Right renal cortex interstitium (tissue), 3 donors: ENCODE data around the gene GRIPAP1. TPM values are rescaled to one million over a fixed set of nuclear protein-coding genes. Genes with fewer than 3 reads are reported as not detected.

ENCODE experiments used
- DNase-seq, 3 donors: peaks; one replicate each; pipeline ENCODE4 v3.0.0-alpha.2; 2013; ENCODE audit warnings: low read depth in 3 of 3, low spot score in 2 of 3
- polyA plus RNA-seq, 3 donors: library from polyadenylated mRNA; unstranded; fragments of 120-200 nt; gene quantifications; one replicate each; pipeline ENCODE4 v1.2.1, GENCODE V29; 2013; ENCODE audit not compliant: insufficient read length in 3 of 3

GRIPAP1 gene
- polyA plus RNA-seq, 3 donors = 40.6 to 50.6 (median 45.8) TPM

DNA sequence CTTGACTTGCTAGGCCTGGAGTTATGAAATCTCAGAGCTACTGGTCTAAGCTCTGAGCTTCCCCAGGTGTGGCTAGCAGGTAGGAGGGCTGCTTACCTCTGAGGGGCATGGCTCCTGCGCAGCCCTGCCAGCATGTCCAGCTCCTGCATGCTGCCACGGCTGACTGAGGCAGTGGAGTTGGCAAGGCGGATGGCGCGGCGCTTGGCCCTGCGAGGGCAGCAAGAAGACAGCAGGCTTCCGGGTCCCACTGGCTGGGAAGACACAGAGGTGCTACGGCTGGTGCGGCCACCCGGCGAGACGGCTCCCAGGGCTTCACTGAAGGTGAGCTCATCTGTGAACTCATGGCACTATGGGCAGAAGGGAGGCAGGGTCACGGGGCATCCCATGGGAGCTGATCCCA, 36.1 kb downstream of the GRIPAP1 start:
- DNase-seq = no peak

DNA sequence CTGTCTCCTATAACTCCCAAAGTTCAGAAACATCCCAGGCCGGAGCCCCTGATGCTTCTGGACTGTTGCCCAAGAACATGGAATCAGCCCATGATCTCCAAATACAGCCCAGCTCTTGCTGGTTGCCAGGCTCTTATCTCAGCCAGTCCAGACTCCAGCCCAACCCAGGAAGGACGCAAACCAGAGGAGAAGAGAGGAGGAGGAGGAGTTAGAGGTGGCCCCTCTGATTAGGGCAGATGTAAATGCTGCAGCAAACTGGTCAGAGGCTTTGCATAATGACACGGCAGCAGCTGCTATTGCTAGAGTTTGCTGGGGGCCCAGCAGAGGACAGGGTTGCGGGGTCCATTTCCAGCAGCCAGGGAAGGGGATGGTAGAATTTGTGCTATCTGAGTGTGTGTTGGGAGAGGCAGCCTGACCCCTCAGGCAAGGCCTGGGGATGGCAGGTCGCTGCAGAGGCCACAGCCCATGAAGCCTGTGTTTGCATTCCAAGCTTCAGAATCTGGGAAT, 40.4 kb downstream of the GRIPAP1 start:
- DNase-seq = no peak

DNA sequence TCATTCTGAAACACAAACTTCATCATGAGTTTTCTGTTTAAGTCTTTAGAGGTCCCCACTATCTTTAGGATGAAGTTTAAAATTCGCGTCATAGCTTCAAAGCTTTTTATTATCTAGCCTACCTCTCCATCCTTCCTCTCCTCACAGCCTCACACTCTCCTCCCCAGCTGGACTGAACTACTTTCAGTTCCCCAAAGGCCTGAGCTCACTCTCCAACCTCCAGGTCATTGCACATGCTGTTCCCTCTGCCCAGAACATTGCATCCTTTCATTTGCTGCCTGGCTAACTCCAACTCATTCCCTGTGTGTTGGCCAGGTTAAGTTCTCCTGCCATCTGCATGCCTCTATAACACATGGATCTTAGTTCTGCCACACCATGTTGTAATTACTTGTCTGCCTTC, 41.8 kb downstream of the GRIPAP1 start:
- no peak for DNase-seq

DNA sequence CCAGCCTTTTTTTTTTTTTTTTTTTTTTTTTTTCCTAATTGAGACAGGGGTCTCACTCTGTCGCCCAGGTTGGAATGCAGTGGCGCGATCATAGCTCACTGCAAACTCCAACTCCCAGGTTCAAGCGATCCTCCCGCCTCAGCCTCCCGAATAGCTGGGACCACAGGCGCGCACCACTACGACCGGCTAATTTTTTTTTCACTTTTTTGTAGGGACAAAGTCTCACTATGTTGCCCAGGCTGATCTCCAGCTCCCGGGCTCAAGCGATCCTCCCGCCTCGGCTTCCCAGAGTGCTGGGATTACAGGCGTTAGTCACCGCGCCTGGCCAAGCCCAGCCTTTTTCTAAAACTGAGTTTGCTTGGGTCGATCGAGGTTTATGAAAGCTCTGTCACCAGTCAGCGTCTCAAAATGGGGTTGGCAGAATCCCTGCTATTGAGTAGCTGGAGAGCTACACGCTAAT, 43.4 kb downstream of the GRIPAP1 start:
- no peak for DNase-seq

DNA sequence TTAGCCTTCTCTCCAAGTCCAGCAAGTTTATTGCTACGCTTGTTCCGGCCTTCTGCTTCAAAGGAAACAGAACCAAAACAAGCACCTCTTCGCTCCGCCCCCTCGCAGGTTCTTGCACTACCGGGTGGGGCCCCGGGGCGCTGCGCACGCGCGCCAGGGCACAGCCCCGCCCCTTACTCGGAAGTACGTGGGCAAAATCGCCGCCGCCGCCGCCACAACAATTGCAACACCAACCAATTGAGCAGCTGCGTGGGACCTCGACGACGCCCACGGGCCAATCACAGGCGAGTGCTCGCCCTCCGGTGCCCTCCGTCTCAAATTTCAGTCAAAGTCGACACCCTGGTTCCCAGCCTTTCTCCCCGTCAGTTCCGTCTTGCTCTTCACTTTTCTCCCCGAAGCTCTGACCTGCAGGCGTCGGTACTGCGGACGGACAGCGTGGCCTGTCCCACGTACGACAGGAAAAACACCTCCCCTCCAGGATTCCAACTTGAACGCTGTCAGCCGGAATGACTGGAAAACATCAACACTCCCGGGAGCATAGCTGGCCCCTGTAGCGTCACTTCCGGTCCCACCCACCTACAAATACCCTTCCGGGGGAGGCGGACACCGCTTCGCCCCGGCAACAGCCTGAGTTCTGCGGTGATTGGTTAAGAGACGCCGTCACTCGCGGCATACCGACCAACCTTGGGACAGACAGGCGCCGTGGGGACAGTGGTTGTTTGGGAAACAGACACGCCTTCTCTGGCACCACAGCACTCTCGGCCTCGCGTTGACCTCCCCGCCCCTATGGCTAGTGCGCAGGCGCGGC, 44.0 kb downstream of the GRIPAP1 start:
- DNase-seq = peak; percentile 86 to 93 (median 92)

DNA sequence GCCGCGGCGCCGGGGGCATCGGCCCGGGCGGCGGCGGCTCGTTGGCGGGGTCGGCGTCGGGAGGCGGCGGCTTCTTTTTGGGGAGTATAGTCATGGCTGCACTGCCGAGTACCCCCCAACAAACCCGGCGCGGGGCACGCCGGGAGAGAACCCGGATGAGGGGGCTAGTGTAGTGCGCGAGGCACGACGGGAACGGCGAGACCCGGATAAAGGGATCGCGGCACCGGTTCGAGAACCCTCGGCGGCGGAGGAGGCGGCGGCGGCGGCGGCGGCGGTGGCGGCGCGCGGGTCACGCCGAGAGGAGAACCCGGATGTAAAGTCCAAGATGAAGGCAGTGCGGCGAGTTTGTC, 44.6 kb downstream of the GRIPAP1 start, which contains the start of gene OTUD5:
Gene OTUD5, minus strand, starts transcription at position 131 of the 350 bp plus-strand sequence. Its CDS starts 37 bp downstream, at position 94.
- no peak for DNase-seq

DNA sequence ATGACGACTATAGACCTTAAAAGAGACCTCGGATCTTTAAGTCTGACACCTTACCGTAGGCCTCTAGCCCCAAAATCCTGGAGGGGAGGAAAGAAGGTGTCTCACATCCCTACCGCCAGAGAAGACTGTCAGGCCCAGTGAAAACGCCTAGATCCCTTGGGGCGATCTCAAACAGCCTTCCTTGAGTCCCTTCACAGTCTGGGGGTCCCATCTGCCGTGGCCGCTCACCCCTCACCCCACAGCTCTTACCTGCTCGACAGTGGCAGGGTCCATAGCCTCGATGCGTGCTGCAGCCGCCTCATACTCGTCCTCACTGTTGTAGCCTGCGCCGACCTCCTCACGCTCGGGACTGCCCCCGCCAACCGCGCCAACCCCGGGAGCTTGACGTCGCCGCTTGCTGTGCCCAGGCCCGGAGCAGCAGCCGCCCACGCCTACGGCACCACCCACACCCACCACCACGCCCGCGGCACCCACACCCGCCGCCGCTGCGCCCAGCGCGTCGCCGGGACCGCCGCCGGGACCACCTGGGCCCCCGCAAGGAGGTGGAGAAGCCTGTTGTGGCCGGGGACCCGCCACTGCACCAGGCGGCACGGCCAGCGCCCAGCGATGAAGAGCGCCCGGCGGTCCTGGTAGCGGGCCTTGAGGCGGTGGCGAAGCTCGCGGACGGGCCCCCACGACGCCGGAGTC, 45.2 kb downstream of the GRIPAP1 start:
- no peak for DNase-seq

DNA sequence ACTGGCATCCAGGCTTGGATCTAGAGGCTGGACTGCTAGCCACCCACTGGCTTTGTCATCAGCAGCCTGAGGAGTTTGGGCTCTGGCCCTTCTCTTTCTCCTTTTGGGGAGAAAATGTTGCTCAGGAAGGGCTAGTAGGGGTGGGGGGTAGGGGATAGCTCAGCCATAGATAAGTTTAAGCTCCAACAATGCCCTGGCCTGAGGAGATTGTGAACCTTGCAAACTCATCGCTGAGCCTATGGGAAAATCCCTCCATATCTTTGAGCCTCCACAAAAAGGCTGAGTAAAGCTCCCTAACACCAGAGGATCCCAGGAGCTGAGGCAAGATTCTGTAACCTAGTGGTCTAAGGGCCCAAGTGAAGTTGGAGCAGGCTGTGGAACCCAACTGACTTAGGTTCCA, 53.5 kb downstream of the GRIPAP1 start:
- no peak for DNase-seq

DNA sequence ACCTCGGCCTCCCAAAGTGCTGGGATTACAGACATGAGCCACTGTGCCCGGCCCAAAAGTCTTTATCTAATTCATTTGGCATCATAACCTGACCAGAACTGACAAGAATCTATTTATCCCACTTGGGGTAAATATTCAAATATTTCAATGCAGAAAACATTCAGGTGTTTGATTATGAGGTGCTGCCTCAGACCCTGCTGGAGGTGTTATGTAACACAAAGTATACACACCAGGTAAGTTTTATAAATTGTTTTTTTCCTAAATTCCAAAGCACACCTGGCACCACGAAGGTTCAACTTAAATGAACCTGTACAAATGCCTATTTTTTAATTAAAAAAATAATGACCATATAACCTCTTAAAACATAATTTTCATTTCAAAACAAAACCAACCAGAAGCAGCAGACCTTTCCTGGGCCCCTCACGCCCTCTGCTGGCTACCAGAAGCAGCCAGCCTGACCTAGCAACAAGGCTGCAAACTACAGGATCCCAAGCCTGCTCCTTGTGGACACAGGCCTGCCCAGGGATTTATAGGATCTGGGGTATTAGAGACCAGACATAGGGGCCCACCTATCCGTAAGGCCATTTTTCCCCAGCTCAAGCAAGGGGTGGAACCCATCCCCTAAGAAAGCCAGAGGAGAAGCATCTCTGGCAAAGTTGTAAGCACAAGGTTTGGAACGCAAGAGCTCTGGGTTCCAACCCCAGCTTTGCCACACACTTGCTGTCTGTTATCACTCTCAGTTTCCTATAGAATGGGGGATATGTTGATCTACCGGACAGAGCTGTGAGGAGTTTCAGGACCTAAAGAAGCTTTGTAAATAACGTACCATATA, 56.3 kb downstream of the GRIPAP1 start:
- peak in 1 of 3 donors; percentile 8 for DNase-seq

DNA sequence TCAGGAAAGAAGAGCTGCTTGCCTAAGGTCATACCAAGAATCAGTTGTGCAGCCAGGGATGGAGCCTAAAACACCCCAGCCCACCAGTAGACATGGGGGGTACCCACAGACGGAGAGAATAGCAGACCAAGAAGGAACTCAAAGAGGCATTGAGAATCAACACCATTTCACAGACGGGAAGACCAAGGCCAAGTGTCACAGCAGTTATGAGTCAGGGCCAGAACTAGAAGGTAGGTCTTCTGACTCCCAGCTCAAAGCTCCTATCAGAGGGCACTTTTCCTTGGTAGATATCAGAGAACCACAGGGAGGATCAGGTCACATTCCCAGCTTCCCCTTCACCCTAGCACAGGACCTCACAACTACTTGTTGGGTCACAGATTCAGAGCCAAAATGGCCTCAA, 59.2 kb downstream of the GRIPAP1 start:
- DNase-seq = no peak

DNA sequence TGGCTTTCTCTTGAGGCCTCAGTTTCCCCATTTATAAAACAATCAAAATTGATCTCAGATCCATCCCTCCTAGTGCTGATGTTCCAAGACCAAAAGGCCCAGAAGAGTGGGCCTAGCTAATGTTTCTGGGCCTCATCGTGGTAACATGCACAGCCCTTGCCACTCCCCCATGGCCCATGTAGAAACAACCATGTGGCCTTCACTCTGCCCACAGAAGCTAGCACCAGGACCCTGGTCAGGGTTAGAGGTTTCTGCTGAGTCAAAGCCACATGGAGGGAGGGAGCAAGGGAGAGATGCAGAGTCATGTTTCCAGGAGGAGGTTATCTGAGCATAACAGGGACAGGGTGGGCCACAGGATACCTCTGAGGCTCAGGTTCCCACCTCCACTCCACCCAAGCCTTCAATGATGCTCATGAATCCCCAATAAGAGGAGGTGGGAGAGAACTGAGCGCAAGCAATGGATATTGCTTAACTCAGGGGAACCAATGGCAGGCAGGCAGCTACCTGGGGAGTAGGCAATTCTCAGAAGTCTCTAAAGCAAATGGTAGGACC, 61.6 kb downstream of the GRIPAP1 start:
- no peak for DNase-seq

DNA sequence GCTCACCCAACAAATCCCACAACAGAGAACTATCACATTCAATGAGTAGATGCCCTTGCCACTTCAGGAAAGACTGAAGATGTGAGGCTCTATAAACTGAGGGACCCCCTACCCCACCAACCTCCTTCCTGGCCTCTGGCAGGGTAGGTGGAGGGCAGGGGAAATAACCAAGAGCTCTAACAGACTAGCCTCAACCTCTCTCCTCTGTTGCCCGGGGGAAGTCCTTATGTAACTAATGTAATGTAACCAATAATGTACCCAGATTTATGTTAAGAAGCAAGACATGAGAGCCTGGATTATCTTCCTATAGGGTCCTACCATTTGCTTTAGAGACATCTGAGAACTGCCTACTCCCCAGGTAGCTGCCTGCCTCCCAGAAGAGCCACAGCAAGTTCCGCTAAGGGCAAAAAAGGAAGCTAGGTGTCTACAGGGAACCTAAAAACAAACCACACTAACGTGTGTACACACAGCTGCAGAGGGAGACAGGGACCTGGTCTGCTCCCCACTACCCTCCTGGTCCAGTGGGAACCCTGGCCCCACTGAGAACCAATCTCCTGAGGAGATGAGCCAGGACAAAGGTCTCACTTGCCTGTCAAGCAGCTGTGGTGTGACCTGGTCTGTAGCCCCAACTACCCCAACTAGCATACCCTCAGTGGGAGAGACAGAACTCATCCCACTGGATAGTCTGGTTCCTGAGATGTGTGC, 62.4 kb downstream of the GRIPAP1 start:
- DNase-seq = no peak

DNA sequence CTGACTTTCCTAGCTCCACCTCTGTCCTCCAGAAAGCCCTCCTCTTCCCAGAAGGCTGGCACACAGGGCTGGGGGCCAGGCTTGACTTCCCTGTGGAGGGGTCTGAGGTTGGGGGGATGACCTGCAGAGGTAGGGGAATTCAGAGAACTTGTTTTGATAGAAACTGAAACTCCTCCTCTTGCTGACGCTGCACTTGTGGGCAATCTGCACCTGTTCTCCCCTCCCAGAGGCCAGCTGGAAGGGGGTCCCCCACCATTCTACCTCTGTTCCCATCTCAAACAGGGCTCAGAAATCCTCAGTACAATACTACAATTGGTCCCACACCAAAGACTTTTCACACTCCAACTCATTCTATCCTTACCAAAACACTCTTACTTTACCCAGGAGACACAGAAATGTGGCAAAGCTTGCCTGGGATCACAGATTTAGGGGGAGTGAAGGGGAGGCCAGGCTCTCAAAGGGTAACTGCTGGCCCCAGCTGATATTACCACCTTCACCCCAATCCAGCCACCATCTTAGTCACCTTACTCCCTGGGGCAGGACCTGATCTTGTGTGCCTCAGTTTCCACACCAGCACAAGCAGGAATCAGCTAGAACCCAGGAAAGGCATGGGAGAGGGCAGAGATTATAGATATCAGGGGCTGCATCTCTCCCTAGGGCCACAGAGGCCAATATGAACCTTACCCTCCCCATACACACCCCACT, 63.2 kb downstream of the GRIPAP1 start:
- no peak for DNase-seq

DNA sequence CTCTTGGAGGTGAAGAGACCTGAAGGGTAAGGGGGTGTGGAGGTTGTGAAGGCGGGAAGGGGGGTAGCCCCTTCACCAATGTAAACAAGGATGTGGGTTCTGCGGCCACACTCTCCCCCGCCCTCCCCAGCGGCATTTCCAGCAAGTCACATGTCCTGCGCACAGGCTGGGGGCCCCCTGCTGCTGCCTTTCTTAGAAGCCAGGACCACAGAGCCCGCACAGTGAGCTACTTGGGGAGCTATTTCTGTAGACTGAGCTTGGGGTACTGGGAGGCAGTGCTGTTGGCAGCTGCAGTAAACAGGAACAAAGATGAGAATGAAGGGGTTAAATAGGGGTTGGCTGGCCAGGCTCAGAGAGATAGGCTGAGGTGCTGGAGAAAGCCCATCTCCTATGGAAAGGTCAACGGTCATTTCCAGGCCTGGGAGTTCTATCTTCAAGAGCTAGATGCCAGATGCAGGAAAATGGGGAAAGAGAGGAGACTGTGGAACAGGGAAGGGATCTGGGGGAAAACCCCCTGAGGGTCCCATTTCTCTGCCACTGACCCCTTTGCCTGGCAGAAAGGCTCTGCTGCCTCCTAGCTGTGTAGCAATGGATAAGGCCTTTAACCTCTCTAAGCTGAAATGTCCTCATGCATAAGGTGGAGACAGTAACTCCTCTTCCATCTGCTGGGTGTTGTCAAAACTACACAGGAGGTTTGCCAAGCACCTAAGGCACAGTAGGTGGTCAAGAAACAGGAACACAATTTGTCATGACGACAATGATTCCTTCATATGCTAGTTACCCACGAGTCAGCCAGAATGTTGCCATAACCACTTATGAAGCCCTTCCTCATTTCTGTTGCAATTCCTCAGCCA, 64.8 kb downstream of the GRIPAP1 start:
- no peak for DNase-seq

DNA sequence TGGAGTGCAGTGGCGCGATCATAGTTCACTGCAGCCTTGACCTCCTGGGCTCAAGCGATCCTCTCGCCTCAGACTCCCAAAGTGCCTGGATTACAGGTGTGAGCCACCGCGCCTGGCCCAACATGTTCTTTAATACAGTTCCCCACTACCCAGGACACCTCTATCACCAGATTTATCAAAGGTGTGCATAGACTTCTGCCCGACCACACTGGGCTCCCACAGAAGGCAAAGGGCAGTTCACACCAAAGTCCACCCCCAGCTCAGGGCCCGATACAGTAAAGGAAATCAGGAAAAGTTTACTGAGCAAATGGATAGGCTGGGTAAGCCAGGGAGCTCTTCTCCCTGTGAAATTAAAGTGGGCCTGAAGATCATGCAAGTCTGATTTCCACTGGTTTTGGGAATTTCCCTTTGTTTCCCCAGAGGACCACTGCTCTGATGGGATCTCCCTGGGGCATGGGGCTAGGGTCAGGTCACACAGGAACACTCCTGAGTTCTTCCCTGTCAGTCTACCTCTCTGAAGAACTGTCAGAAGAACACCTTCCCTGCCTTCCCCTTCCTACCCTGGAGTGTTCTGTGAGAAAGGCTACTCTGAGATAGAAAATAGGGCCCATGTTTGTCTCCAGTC, 65.5 kb downstream of the GRIPAP1 start:
- no peak for DNase-seq

DNA sequence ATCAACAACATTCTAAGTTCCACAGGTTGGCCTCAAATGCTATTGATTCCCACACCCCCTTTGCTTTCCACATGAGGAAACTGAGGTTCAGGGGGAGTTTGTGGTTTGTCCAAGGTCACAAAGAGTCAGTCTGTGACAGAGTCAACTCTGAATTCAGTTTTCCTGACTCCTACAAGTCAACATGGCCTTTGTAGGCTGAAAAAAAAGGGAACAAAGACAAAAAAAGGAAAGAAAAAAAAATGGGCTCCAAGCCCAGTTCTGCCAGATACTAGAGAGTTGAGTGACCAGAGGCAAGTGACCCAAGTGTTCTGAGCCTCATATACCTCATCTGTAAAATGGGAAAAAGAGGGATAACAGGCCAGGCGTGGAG, 66.8 kb downstream of the GRIPAP1 start:
- DNase-seq = no peak

DNA sequence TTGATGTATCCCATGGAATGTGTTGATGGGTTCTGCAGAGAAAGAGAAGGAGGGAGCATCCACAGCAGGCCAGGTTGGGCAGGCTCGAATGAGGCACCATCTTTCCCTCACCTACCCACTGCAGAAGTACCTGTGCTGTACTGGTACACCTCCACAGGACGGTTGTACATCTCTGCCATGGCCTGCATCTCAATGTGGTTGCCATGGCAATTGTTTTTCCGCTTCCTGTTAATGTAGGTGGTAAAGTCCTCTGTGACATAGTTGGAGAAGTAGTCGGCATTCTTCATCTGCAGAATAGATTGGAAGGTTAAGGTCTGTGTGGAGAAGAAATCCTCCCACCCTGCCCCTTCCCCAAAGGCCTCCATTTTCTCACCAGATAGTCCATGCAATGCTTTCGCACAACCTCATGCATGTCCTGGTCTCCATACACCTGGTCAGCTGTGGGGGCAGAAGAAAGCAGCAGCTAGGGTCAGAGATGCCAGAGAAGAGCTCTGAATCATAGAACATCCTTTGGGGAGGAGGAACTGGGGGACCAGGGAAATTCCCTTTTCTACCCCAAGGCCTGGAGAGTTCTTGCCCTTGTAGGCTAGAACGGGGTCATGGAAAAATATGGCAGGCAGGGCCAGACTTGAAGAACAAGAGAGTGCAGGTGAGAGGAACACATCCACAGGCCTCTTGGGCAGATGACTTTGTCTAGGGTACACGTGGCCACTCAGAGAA, 67.3 kb downstream of the GRIPAP1 start:
- no peak for DNase-seq

DNA sequence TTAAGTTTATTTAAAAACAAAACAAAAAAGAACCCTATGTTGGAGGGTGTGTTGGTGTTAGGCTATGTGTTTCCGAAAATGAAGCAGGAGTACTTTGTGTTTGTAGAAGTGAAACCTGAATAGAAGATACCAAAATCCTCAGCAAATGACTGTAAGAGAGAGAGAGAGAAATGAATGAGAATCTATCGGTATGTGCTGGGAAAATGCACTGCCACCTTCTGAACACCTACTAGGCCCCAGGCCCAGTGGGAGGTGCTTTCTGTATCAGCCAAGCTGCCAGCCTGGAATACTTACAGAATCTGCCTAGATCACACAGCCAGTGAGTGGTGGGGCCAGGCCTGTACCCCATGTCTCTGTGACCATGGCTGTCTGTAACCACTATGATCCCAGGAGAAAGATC, 68.3 kb downstream of the GRIPAP1 start:
- DNase-seq = no peak
